ENCODE results near the gene ACTRT2. TPM values are rescaled to one million over a fixed set of nuclear protein-coding genes. Genes with fewer than 3 reads are reported as not detected.

ACTRT2 gene
- total RNA-seq, 1 experiment from 2014 or later = not detected

GRCh38 chr1:3030663-3031381 lies 9.6 kb downstream of the ACTRT2 start:
- H3K9me3 ChIP-seq (ENCODE audit: low read length) = no peaks in the 10 kb centered on the region

GRCh38 chr1:3031401-3032221 lies 10.3 kb downstream of the ACTRT2 start:
- no peak; the same call in 1 of the 2 replicates for ATAC-seq

More at GRCh38 chr1:3030663-3031381, 9.6 kb downstream of the ACTRT2 start:
- POLR2A ChIA-PET (ENCODE audit: unreplicated experiment) = interaction anchor here (0.5 kb wide), 1 partner anchor 71 kb away, joined by 6 read pairs; no protein-coding TSS in a partner anchor
- no peaks in the 10 kb centered on the region for H3K9me2 ChIP-seq (replicated peaks; ENCODE audit: low read length)
- TF ChIP-seq CTCF (conservative IDR thresholded peaks at IDR 0.05; ENCODE audit: low read depth, low read length) (no peak), EZH2 (IDR thresholded peaks at IDR 0.05; ENCODE audit: low read length, unreplicated experiment) (no peak), EZH2phosphoT487 (IDR thresholded peaks at IDR 0.05; ENCODE audit: borderline replicate concordance, low read length) (no peak)
- H3K9ac ChIP-seq (ENCODE audit: low read length) = no peak overlapping the region
- H3F3A ChIP-seq (ENCODE audit: low read length, unreplicated experiment) = no peaks in the 10 kb centered on the region
- no peak for ATAC-seq
- no peak overlapping the region for H3K4me3 ChIP-seq (ENCODE audit: low read length)
- H3K4me1 ChIP-seq (ENCODE audit: insufficient read depth, low read length) = no peaks in the 10 kb centered on the region
- BruUV-seq (replicated peaks) = no TSS peak
- intact Hi-C loops (cut with micrococcal nuclease) = no loop called here
- H3K27me3 ChIP-seq (ENCODE audit: low read length) = peaks cover 92% of the 10 kb centered on the region
- no peaks in the 10 kb centered on the region for H3K79me2 ChIP-seq (ENCODE audit: low read length)
- H3K4me2 ChIP-seq (ENCODE audit: low read length) = no peak overlapping the region
- H3K36me3 ChIP-seq (ENCODE audit: low read depth, low read length) = no peaks in the 10 kb centered on the region
- H2AFZ ChIP-seq (ENCODE audit: low read length) = no peak overlapping the region
- H3K27ac ChIP-seq (ENCODE audit: low read length) = no peak overlapping the region
- no peak for DNase-seq
- no peaks in the 10 kb centered on the region; the same call in 1 of the 2 replicates for H4K20me1 ChIP-seq (ENCODE audit: low read length)
- CTCF ChIA-PET = no interaction called here

More at GRCh38 chr1:3031401-3032221, 10.3 kb downstream of the ACTRT2 start:
- H3K79me2 ChIP-seq (ENCODE audit: low read length) = no peaks in the 10 kb centered on the region
- H4K20me1 ChIP-seq (ENCODE audit: low read length) = no peaks in the 10 kb centered on the region; the same call in 1 of the 2 replicates
- no peak overlapping the region for H2AFZ ChIP-seq (ENCODE audit: low read length)
- intact Hi-C loops (cut with micrococcal nuclease) = no loop called here
- peak; percentile 47 for TF ChIP-seq EZH2 (IDR thresholded peaks at IDR 0.05; ENCODE audit: low read length, unreplicated experiment)
- TF ChIP-seq EZH2phosphoT487 (IDR thresholded peaks at IDR 0.05; ENCODE audit: borderline replicate concordance, low read length) = no peak
- no peak for TF ChIP-seq CTCF (conservative IDR thresholded peaks at IDR 0.05; ENCODE audit: low read depth, low read length)
- H3K9me3 ChIP-seq (ENCODE audit: low read length) = no peaks in the 10 kb centered on the region
- ChIA-PET POLR2A (ENCODE audit: unreplicated experiment) (interaction anchor here (0.5 kb wide), 1 partner anchor 70 kb away, joined by 6 read pairs; no protein-coding TSS in a partner anchor), CTCF (no interaction called here)
- H3K27me3 ChIP-seq (ENCODE audit: low read length) = peaks cover 99% of the 10 kb centered on the region
- H3K36me3 ChIP-seq (ENCODE audit: low read depth, low read length) = no peaks in the 10 kb centered on the region
- H3K4me1 ChIP-seq (ENCODE audit: insufficient read depth, low read length) = no peaks in the 10 kb centered on the region
- no peak for DNase-seq
- H3F3A ChIP-seq (ENCODE audit: low read length, unreplicated experiment) = no peaks in the 10 kb centered on the region
- H3K4me2 ChIP-seq (ENCODE audit: low read length) = no peak overlapping the region
- H3K9ac ChIP-seq (ENCODE audit: low read length) = no peak overlapping the region
- H3K27ac ChIP-seq (ENCODE audit: low read length) = no peak overlapping the region
- H3K4me3 ChIP-seq (ENCODE audit: low read length) = no peak overlapping the region
- BruUV-seq (replicated peaks) = no TSS peak
- H3K9me2 ChIP-seq (replicated peaks; ENCODE audit: low read length) = no peaks in the 10 kb centered on the region

All from PC-3 (cell line).